Smooth muscle cell (in vitro differentiated cells): ENCODE results near the gene DDX56. TPM values are rescaled to one million over a fixed set of nuclear protein-coding genes. Genes with fewer than 3 reads are reported as not detected.

Experiments used
- DNase-seq: peaks from one replicate; lab custom pipeline; 2025; ENCODE audit not compliant: unreplicated experiment; lab: John Stamatoyannopoulos, UW
- H2AFZ ChIP-seq: fragments of 200-600 bp; sonication (generic); 2 replicates; pipeline ENCODE4 v1.6.0; 2016; ENCODE audit warnings: antibody characterized with exemption, low read depth, mild to moderate bottlenecking
- H3F3A ChIP-seq: fragments of 200-600 bp; sonication (generic); 2 replicates; pipeline ENCODE4 v1.6.0; 2017; ENCODE audit warnings: antibody characterized with exemption, low read depth
- H3K27ac ChIP-seq: fragments of 200-600 bp; sonication (generic); 2 replicates; pipeline ENCODE4 v1.5.1; 2016; ENCODE audit warnings: low read depth, mild to moderate bottlenecking
- H3K27me3 ChIP-seq: fragments of 200-600 bp; sonication (generic); 2 replicates; pipeline ENCODE4 v1.6.1; 2016; ENCODE audit warnings: low read depth, mild to moderate bottlenecking
- H3K36me3 ChIP-seq: fragments of 200-600 bp; sonication (generic); 2 replicates; pipeline ENCODE4 v1.5.1; 2016; ENCODE audit warnings: low read depth
- H3K4me1 ChIP-seq: fragments of 200-600 bp; sonication (generic); 2 replicates; pipeline ENCODE4 v1.5.1; 2016; ENCODE audit warnings: low read depth
- H3K4me2 ChIP-seq: fragments of 200-600 bp; sonication (generic); 2 replicates; pipeline ENCODE4 v1.6.0; 2016; ENCODE audit warnings: mild to moderate bottlenecking
- H3K4me3 ChIP-seq: fragments of 200-600 bp; sonication (generic); 2 replicates; pipeline ENCODE4 v1.5.1; 2016; ENCODE audit warnings: mild to moderate bottlenecking
- H3K79me2 ChIP-seq: fragments of 200-600 bp; sonication (generic); 2 replicates; pipeline ENCODE4 v1.6.0; 2016; ENCODE audit warnings: low read depth, mild to moderate bottlenecking
- H3K9ac ChIP-seq: fragments of 200-600 bp; sonication (generic); 2 replicates; pipeline ENCODE4 v1.6.0; 2016; ENCODE audit warnings: low read depth
- H3K9me3 ChIP-seq: fragments of 200-600 bp; sonication (generic); replicated peaks from 2 replicates; pipeline ENCODE4 v1.5.1; 2016; ENCODE audit warnings: low read depth
- H4K20me1 ChIP-seq: fragments of 200-600 bp; sonication (generic); 2 replicates; pipeline ENCODE4 v1.6.0; 2016; ENCODE audit warnings: low read depth
- WGBS: methylation state at CpG from one replicate; pipeline ENCODE4 v1.1.7; 2016; ENCODE audit warnings: low lambda C conversion rate; 5-methylcytosine and 5-hydroxymethylcytosine counted together
- polyA plus RNA-seq: library from polyadenylated mRNA; unstranded; fragments of >200 nt; fragmentation: Nextera tagmentation; extraction: Ambion mirVana; gene quantifications from 2 replicates; pipeline ENCODE4 v1.2.1, GENCODE V29; 2016
- total RNA-seq: library from RNA; depleted of rRNA; stranded (reverse); fragments of >200 nt; gene quantifications from 2 replicates; pipeline ENCODE4 v1.2.3, GENCODE V29; 2014
- TF ChIP-seq, protein P1 (sequence below): fragments of 200-600 bp; sonication (generic); IDR thresholded peaks from 2 replicates; pipeline ENCODE4 v1.5.1; 2017; ENCODE audit warnings: borderline replicate concordance, mild to moderate bottlenecking, antibody characterized with exemption; ENCODE audit not compliant: insufficient read depth, poor library complexity, severe bottlenecking

DDX56 gene
- total and polyA plus RNA-seq, 2 experiments from 2014 or later, result 43.2 to 64.5 TPM

GRCh38 chr7:44547536-44548231 is 26.0 kb downstream of the DDX56 start:
- TF ChIP-seq, protein P1, sequence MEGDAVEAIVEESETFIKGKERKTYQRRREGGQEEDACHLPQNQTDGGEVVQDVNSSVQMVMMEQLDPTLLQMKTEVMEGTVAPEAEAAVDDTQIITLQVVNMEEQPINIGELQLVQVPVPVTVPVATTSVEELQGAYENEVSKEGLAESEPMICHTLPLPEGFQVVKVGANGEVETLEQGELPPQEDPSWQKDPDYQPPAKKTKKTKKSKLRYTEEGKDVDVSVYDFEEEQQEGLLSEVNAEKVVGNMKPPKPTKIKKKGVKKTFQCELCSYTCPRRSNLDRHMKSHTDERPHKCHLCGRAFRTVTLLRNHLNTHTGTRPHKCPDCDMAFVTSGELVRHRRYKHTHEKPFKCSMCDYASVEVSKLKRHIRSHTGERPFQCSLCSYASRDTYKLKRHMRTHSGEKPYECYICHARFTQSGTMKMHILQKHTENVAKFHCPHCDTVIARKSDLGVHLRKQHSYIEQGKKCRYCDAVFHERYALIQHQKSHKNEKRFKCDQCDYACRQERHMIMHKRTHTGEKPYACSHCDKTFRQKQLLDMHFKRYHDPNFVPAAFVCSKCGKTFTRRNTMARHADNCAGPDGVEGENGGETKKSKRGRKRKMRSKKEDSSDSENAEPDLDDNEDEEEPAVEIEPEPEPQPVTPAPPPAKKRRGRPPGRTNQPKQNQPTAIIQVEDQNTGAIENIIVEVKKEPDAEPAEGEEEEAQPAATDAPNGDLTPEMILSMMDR, result no peak
- Histone ChIP-seq H3K4me2 (no peak overlapping the region), H3K36me3 (no peaks in the 10 kb centered on the region), H3K9me3 (no peaks in the 10 kb centered on the region), H3K9ac (no peak overlapping the region), H4K20me1 (no peaks in the 10 kb centered on the region), H3K4me3 (no peak overlapping the region), H2AFZ (no peak overlapping the region), H3K4me1 (no peaks in the 10 kb centered on the region), H3F3A (no peaks in the 10 kb centered on the region), H3K27me3 (no peaks in the 10 kb centered on the region), H3K79me2 (no peaks in the 10 kb centered on the region), H3K27ac (no peak overlapping the region)
- DNase-seq, result no peak
- 72% methylated on average over 6 of the region's 6 CpGs for WGBS

GRCh38 chr7:44541876-44542610 is 31.7 kb downstream of the DDX56 start:
- Histone ChIP-seq H3K4me3 (no peak overlapping the region), H3K4me2 (no peak overlapping the region), H3K27ac (no peak overlapping the region), H2AFZ (no peak overlapping the region), H3K79me2 (no peaks in the 10 kb centered on the region), H3K9ac (no peak overlapping the region), H4K20me1 (no peaks in the 10 kb centered on the region), H3K4me1 (no peaks in the 10 kb centered on the region), H3K9me3 (no peaks in the 10 kb centered on the region), H3K36me3 (no peaks in the 10 kb centered on the region), H3K27me3 (no peaks in the 10 kb centered on the region), H3F3A (no peaks in the 10 kb centered on the region)
- 87% methylated on average over 6 of the region's 6 CpGs for WGBS
- TF ChIP-seq, protein P1, result no peak
- DNase-seq, result no peak

- Histone ChIP-seq H3K79me2 (no peaks in the 10 kb centered on the region), H3K36me3 (no peaks in the 10 kb centered on the region), H3K4me1 (no peaks in the 10 kb centered on the region), H3K27ac (no peak within 1 kb of the TSS), H3K4me2 (no peak within 1 kb of the TSS), H3K9me3 (no peaks in the 10 kb centered on the region), H3K4me3 (no peak within 1 kb of the TSS), H3K27me3 (no peaks in the 10 kb centered on the region), H3K9ac (no peak within 1 kb of the TSS), H3F3A (no peaks in the 10 kb centered on the region), H4K20me1 (no peaks in the 10 kb centered on the region), H2AFZ (no peak within 1 kb of the TSS)
- TF ChIP-seq, protein P1, result no peak
- DNase-seq, result no peak
- 87% methylated on average over 20 of the region's 20 CpGs for WGBS
These were observed 32.5 kb downstream of the DDX56 start, which contains the start of gene NPC1L1 for GRCh38 chr7:44541028-44541869. TSS of gene NPC1L1 (minus strand) at chr7:44541330. CDS start at chr7:44541259, 71 bp downstream.
